HepG2 (cell line): ENCODE data around the gene CFAP69. TPM values are rescaled to one million over a fixed set of nuclear protein-coding genes. Genes with fewer than 3 reads are reported as not detected.

Experiments used
- ARID2 ChIP-seq: sonication (generic); formaldehyde crosslinking; IDR thresholded peaks from 2 replicates; pipeline ENCODE4 v1.8.1; 2022; ENCODE audit warnings: mild to moderate bottlenecking, missing genetic modification reagents, borderline replicate concordance
- CEBPB ChIP-seq: IDR thresholded peaks from 2 replicates; pipeline ENCODE4 v1.6.1; 2011; ENCODE audit warnings: low read depth, low read length, improper control_type of control experiment, borderline replicate concordance
- FOXO1 ChIP-seq: sonication (generic); formaldehyde crosslinking; IDR thresholded peaks from 2 replicates; pipeline ENCODE4 v1.4.0; 2020; ENCODE audit warnings: missing genetic modification reagents
- RBFOX2 ChIP-seq: fragments of 200-400 bp; formaldehyde crosslinking; IDR thresholded peaks from 2 replicates; pipeline ENCODE4 v1.6.1; 2017; ENCODE audit warnings: low read depth, mild to moderate bottlenecking, low read length
- SIN3A ChIP-seq: IDR thresholded peaks from 2 replicates; pipeline ENCODE4 v1.6.1; 2011; ENCODE audit warnings: low read depth, mild to moderate bottlenecking, control low read depth, low read length, borderline replicate concordance
- SRY ChIP-seq: sonication (generic); formaldehyde crosslinking; IDR thresholded peaks from 2 replicates; pipeline ENCODE4 v1.8.0; 2022; ENCODE audit warnings: mild to moderate bottlenecking, missing genetic modification reagents
- ZNF549 ChIP-seq: sonication (generic); formaldehyde crosslinking; IDR thresholded peaks from 2 replicates; pipeline ENCODE4 v1.5.0; 2020; ENCODE audit warnings: missing genetic modification reagents
- ZNF550 ChIP-seq: sonication (generic); formaldehyde crosslinking; IDR thresholded peaks from 2 replicates; pipeline ENCODE4 v1.4.0; 2020; ENCODE audit warnings: mild to moderate bottlenecking, missing genetic modification reagents, borderline replicate concordance
- ZNF629 ChIP-seq: sonication (generic); formaldehyde crosslinking; conservative IDR thresholded peaks from 2 replicates; pipeline ENCODE4 v1.5.0; 2020; ENCODE audit warnings: missing genetic modification reagents
- polyA plus RNA-seq, 8 experiments: library from polyadenylated mRNA; depleted of rRNA in 3 of 8; stranded (reverse) in 7 of 8; unstranded in 1 of 8; fragments of >200 nt; fragmentation: Illumina TruSeq in 4 of 8; extraction: Trizol in 4 of 8; gene quantifications; 2 replicates each; pipeline versions ENCODE4 v1.2.1 to v1.2.3, GENCODE V29; 2011 to 2016; ENCODE audit warnings: low read depth in 4 of 8, missing spikeins in 1 of 8, mixed read lengths in 1 of 8; ENCODE audit not compliant: insufficient read depth in 1 of 8
- total RNA-seq, 5 experiments: library from RNA; depleted of rRNA; stranded (reverse); fragments of >200 nt; fragmentation: Illumina TruSeq; extraction: Trizol; gene quantifications; 2 replicates each; pipeline ENCODE4 v1.2.3, GENCODE V29; 2016; ENCODE audit warnings: low read depth in 1 of 5
- TF ChIP-seq, protein P1 (sequence below): IDR thresholded peaks from 2 replicates; pipeline ENCODE4 v1.6.1; 2016; ENCODE audit warnings: missing compliant biosample characterization, missing genetic modification reagents, borderline replicate concordance
- TF ChIP-seq, protein P2 (sequence below): sonication (generic); formaldehyde crosslinking; IDR thresholded peaks from 2 replicates; pipeline ENCODE4 v1.4.0; 2020; ENCODE audit warnings: mild to moderate bottlenecking, missing genetic modification reagents, borderline replicate concordance
- TF ChIP-seq, protein P3 (sequence below): sonication (generic); formaldehyde crosslinking; IDR thresholded peaks from 2 replicates; pipeline ENCODE4 v1.8.0; 2022; ENCODE audit warnings: missing genetic modification reagents, mild to moderate bottlenecking, moderate library complexity, borderline replicate concordance
- TF ChIP-seq, protein P4 (sequence below): sonication (generic); formaldehyde crosslinking; IDR thresholded peaks from 2 replicates; pipeline ENCODE4 v1.4.0; 2020; ENCODE audit warnings: mild to moderate bottlenecking, missing genetic modification reagents
- TF ChIP-seq, protein P5 (sequence below): sonication (generic); formaldehyde crosslinking; IDR thresholded peaks from 2 replicates; pipeline ENCODE4 v1.4.0; 2020; ENCODE audit warnings: missing genetic modification reagents

Gene CFAP69
- total and polyA plus RNA-seq, 2 of the 13 experiments (the other 11 are each of a cell fraction or from before 2014, with no cell fraction given): 2.2 to 4.0 TPM

DNA sequence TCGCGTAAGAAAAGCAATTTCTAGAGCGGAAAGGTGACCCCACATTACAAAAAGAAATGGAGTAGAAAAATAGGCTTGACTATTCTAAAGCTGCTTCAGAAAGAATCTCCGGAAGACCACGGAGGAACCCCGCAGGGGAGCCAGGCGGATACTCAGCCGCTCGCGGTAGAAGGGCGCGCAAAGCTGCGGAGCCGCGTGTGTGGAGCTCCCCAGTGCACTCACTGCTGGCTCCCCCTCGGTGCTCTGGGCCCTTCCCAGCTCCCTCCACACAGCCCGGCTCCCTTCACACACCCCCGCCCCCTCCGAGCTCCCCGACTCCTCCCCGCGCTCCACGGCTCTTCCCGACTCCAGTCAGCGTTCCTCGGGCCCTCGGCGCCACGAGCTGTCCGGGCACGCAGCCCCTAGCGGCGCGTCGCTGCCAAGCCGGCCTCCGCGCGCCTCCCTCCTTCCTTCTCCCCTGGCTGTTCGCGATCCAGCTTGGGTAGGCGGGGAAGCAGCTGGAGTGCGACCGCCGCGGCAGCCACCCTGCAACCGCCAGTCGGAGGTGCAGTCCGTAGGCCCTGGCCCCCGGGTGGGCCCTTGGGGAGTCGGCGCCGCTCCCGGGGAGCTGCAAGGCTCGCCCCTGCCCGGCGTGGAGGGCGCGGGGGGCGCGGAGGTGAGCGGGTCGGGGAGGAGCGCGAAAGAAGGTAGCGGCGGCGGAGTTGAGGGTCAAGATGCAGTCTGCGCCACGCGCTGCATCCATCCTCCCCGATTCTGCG, 33.4 kb upstream of the CFAP69 start, which contains the start of gene STEAP2 (continued):
- TF ChIP-seq, protein P1, sequence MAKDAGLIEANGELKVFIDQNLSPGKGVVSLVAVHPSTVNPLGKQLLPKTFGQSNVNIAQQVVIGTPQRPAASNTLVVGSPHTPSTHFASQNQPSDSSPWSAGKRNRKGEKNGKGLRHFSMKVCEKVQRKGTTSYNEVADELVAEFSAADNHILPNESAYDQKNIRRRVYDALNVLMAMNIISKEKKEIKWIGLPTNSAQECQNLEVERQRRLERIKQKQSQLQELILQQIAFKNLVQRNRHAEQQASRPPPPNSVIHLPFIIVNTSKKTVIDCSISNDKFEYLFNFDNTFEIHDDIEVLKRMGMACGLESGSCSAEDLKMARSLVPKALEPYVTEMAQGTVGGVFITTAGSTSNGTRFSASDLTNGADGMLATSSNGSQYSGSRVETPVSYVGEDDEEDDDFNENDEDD (CRISPR knock-in tag): peak; percentile 81; the same call in 1 of the 2 replicates
- TF ChIP-seq, protein P2, sequence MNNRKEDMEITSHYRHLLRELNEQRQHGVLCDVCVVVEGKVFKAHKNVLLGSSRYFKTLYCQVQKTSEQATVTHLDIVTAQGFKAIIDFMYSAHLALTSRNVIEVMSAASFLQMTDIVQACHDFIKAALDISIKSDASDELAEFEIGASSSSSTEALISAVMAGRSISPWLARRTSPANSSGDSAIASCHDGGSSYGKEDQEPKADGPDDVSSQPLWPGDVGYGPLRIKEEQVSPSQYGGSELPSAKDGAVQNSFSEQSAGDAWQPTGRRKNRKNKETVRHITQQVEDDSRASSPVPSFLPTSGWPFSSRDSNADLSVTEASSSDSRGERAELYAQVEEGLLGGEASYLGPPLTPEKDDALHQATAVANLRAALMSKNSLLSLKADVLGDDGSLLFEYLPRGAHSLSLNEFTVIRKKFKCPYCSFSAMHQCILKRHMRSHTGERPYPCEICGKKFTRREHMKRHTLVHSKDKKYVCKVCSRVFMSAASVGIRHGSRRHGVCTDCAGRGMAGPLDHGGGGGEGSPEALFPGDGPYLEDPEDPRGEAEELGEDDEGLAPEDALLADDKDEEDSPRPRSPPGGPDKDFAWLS: 0 out of 2 replicates have a peak, but pooled peaks have one; percentile 33
- TF ChIP-seq, protein P3, sequence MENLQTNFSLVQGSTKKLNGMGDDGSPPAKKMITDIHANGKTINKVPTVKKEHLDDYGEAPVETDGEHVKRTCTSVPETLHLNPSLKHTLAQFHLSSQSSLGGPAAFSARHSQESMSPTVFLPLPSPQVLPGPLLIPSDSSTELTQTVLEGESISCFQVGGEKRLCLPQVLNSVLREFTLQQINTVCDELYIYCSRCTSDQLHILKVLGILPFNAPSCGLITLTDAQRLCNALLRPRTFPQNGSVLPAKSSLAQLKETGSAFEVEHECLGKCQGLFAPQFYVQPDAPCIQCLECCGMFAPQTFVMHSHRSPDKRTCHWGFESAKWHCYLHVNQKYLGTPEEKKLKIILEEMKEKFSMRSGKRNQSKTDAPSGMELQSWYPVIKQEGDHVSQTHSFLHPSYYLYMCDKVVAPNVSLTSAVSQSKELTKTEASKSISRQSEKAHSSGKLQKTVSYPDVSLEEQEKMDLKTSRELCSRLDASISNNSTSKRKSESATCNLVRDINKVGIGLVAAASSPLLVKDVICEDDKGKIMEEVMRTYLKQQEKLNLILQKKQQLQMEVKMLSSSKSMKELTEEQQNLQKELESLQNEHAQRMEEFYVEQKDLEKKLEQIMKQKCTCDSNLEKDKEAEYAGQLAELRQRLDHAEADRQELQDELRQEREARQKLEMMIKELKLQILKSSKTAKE (CRISPR knock-in tag): peak; percentile 51; the same call in 1 of the 2 replicates
- peak; percentile 88; the same call in 1 of the 2 replicates for TF ChIP-seq ARID2 (CRISPR knock-in tag)
- TF ChIP-seq RBFOX2: peak; percentile 71
- TF ChIP-seq SRY (CRISPR knock-in tag): peak; percentile 81
- 0 out of 2 replicates have a peak, but pooled peaks have one; percentile 54 for TF ChIP-seq ZNF550 (CRISPR knock-in tag)
- 0 out of 2 replicates have a peak, but pooled peaks have one; percentile 43 for TF ChIP-seq ZNF629 (CRISPR knock-in tag)
- TF ChIP-seq ZNF549: 0 out of 2 replicates have a peak, but pooled peaks have one; percentile 29
- no peak; the same call in 1 of the 2 replicates for TF ChIP-seq SIN3A
- TF ChIP-seq, protein P4, sequence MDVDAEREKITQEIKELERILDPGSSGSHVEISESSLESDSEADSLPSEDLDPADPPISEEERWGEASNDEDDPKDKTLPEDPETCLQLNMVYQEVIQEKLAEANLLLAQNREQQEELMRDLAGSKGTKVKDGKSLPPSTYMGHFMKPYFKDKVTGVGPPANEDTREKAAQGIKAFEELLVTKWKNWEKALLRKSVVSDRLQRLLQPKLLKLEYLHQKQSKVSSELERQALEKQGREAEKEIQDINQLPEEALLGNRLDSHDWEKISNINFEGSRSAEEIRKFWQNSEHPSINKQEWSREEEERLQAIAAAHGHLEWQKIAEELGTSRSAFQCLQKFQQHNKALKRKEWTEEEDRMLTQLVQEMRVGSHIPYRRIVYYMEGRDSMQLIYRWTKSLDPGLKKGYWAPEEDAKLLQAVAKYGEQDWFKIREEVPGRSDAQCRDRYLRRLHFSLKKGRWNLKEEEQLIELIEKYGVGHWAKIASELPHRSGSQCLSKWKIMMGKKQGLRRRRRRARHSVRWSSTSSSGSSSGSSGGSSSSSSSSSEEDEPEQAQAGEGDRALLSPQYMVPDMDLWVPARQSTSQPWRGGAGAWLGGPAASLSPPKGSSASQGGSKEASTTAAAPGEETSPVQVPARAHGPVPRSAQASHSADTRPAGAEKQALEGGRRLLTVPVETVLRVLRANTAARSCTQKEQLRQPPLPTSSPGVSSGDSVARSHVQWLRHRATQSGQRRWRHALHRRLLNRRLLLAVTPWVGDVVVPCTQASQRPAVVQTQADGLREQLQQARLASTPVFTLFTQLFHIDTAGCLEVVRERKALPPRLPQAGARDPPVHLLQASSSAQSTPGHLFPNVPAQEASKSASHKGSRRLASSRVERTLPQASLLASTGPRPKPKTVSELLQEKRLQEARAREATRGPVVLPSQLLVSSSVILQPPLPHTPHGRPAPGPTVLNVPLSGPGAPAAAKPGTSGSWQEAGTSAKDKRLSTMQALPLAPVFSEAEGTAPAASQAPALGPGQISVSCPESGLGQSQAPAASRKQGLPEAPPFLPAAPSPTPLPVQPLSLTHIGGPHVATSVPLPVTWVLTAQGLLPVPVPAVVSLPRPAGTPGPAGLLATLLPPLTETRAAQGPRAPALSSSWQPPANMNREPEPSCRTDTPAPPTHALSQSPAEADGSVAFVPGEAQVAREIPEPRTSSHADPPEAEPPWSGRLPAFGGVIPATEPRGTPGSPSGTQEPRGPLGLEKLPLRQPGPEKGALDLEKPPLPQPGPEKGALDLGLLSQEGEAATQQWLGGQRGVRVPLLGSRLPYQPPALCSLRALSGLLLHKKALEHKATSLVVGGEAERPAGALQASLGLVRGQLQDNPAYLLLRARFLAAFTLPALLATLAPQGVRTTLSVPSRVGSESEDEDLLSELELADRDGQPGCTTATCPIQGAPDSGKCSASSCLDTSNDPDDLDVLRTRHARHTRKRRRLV (CRISPR knock-in tag): 0 out of 2 replicates have a peak, but pooled peaks have one; percentile 38
- TF ChIP-seq FOXO1 (CRISPR knock-in tag): peak; percentile 63; the same call in 1 of the 2 replicates
- TF ChIP-seq, protein P5, sequence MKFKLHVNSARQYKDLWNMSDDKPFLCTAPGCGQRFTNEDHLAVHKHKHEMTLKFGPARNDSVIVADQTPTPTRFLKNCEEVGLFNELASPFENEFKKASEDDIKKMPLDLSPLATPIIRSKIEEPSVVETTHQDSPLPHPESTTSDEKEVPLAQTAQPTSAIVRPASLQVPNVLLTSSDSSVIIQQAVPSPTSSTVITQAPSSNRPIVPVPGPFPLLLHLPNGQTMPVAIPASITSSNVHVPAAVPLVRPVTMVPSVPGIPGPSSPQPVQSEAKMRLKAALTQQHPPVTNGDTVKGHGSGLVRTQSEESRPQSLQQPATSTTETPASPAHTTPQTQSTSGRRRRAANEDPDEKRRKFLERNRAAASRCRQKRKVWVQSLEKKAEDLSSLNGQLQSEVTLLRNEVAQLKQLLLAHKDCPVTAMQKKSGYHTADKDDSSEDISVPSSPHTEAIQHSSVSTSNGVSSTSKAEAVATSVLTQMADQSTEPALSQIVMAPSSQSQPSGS (CRISPR knock-in tag): peak; percentile 40; the same call in 1 of the 2 replicates
- TF ChIP-seq CEBPB: no peak
